GM10266 (cell line): ENCODE results near the gene GMPR.

ENCODE experiments used
- DNase-seq: peaks from one replicate; pipeline ENCODE4 v3.0.0; 2012; ENCODE audit errors: extremely low spot score
- CTCF ChIP-seq: IDR thresholded peaks from 2 replicates; pipeline ENCODE4 v1.5.1; 2012; ENCODE audit warnings: mild to moderate bottlenecking, low read depth; ENCODE audit not compliant: control insufficient read depth, insufficient read depth; ENCODE audit errors: missing control alignments

The GMPR gene

GRCh38 chr6:16337295-16337975 lies 99.0 kb downstream of the GMPR start:
- TF ChIP-seq CTCF, result no peak
- no peak for DNase-seq

- DNase-seq, result no peak
- TF ChIP-seq CTCF, result no peak
Measured at GRCh38 chr6:16338577-16339264, 100.3 kb downstream of the GMPR start.

- TF ChIP-seq CTCF, result no peak
- DNase-seq, result no peak
Measured at GRCh38 chr6:16339265-16339587, 100.8 kb downstream of the GMPR start.

GRCh38 chr6:16343593-16343992 lies 105.2 kb downstream of the GMPR start:
- no peak for DNase-seq
- TF ChIP-seq CTCF, result no peak

- DNase-seq, result no peak
- no peak for TF ChIP-seq CTCF
Measured at GRCh38 chr6:16344756-16345155, 106.4 kb downstream of the GMPR start.
